Heart left ventricle (tissue), 13 donors: ENCODE measurements around the gene DCTN1.

Source experiments
- CTCF ChIP-seq, 12 donors: fragments of 200-600 bp; sonication (generic) in 4 of 12; IDR thresholded peaks; one replicate each; pipeline versions ENCODE4 v1.5.0 to v1.8.0; 2018 to 2022; ENCODE audit warnings: antibody characterized with exemption in 12 of 12, mild to moderate bottlenecking in 5 of 12
- POLR2A ChIP-seq, 2 donors: fragments of 450-650 bp; IDR thresholded peaks; one replicate each; pipeline ENCODE4 v1.6.1; 2017; ENCODE audit warnings: antibody characterized with exemption in 2 of 2, mild to moderate bottlenecking in 2 of 2, moderate library complexity in 2 of 2
- donor health status: ischemic (EF 13 %, LVEDD 7.1; RV severe dilation, severe dysfunction).
- donor health status: DM: no; HTN: yes; CAD: no.
- donor health status: DM: no; HTN: no; CAD: no.
- donor health status: ischemic (EF 25% LVEDD 6.9; RV normal size, moderate dysfunction).
- donor health status: ischemic (EF 25% LVEDD 5.7; RV mildly dilated, moderate dysfunction).
- donor health status: ischemic (EF 35%, LVEDD 5.7; RV mildly dilated, moderate dysfunction).
- donor health status: nonischemic (EF 11% LVEDD 7.7; RV severe dilation, severe dysfunction).
- donor health status: DM: yes; HTN: yes; CAD: no.
- donor health status: PGD.
- donor health status: ischemic (EF 29% LVEDD 5.4; RV normal size, mild dysfunction).
- donor health status: nonischemic (EF 23%, LVEDD 6.1; RV moderate dilation, normal function).

GRCh38 chr2:74343316-74343715 lies 36.8 kb downstream of the DCTN1 start, which contains the start of gene SLC4A5:
- TF ChIP-seq CTCF (IDR thresholded peaks at IDR 0.05) (no peak), POLR2A (IDR thresholded peaks at IDR 0.05) (no peak)
